ENCODE measurements around the gene GALE.
"Not testable (repeated sequence)": the region's sequence is repeated elsewhere in the genome, so short reads cannot be mapped to it uniquely, and the experiment has no call there.

GALE gene

GRCh38 chr1:23792151-23792945 lies 8.2 kb downstream of the GALE start:
- peak overlapping the region; percentile 81 to 99 (median 92) for H3K4me2 ChIP-seq
- H3K36me3 ChIP-seq, result peaks cover 51 to 62% (median 58%) of the 10 kb centered on the region in 11 experiments
- no peaks in the 10 kb centered on the region for H3K27me3 ChIP-seq
- no peak for TF ChIP-seq Cebpa-rat (IDR thresholded peaks at IDR 0.05)
- H4K20me1 ChIP-seq, result peaks cover 0 to 45% (median 15%) of the 10 kb centered on the region in 11 experiments; a peak in 16 of 22 replicates
- no peaks in the 10 kb centered on the region for H3K9me3 ChIP-seq (replicated peaks in 1 of 11)
- peak overlapping the region; percentile 77 to 95 (median 92) for H3K4me3 ChIP-seq
- peaks cover 23 to 51% (median 31%) of the 10 kb centered on the region in 10 experiments for H3K4me1 ChIP-seq
- H3K27ac ChIP-seq, result peak overlapping the region in 10 of 11 experiments; percentile 30 to 82 (median 74); a peak in 13 of 22 replicates
- peak overlapping the region; percentile 79 to 91 (median 86) for H3K9ac ChIP-seq

GRCh38 chr1:23791516-23792047 lies 9.0 kb downstream of the GALE start:
- H3K9ac ChIP-seq, result peak overlapping the region; percentile 79 to 91 (median 86)
- peaks cover 23 to 51% (median 31%) of the 10 kb centered on the region in 10 experiments for H3K4me1 ChIP-seq
- no peaks in the 10 kb centered on the region for H3K9me3 ChIP-seq (replicated peaks in 1 of 11)
- H3K4me3 ChIP-seq, result peak overlapping the region; percentile 77 to 95 (median 92)
- peak overlapping the region; percentile 30 to 82 (median 76) for H3K27ac ChIP-seq
- peaks cover 0 to 39% (median 15%) of the 10 kb centered on the region in 11 experiments; a peak in 16 of 22 replicates for H4K20me1 ChIP-seq
- H3K36me3 ChIP-seq, result peaks cover 51 to 62% (median 58%) of the 10 kb centered on the region in 11 experiments
- H3K4me2 ChIP-seq, result peak overlapping the region; percentile 81 to 99 (median 92)
- no peaks in the 10 kb centered on the region for H3K27me3 ChIP-seq
- TF ChIP-seq Cebpa-rat (IDR thresholded peaks at IDR 0.05), result no peak

- peak within 1 kb of the TSS; percentile 81 to 99 (median 92) for H3K4me2 ChIP-seq
- H3K27ac ChIP-seq, result peak within 1 kb of the TSS; percentile 30 to 82 (median 76)
- peaks cover 0 to 37% (median 15%) of the 10 kb centered on the region in 11 experiments; a peak in 16 of 22 replicates for H4K20me1 ChIP-seq
- H3K9ac ChIP-seq, result peak within 1 kb of the TSS; percentile 79 to 91 (median 86)
- H3K27me3 ChIP-seq, result no peaks in the 10 kb centered on the region
- H3K4me3 ChIP-seq, result peak within 1 kb of the TSS; percentile 77 to 95 (median 92)
- H3K9me3 ChIP-seq (replicated peaks in 1 of 11), result no peaks in the 10 kb centered on the region
- H3K36me3 ChIP-seq, result peaks cover 52 to 63% (median 60%) of the 10 kb centered on the region in 11 experiments
- H3K4me1 ChIP-seq, result peaks cover 23 to 54% (median 31%) of the 10 kb centered on the region in 10 experiments
- no peak for TF ChIP-seq Cebpa-rat (IDR thresholded peaks at IDR 0.05)
These were observed 9.6 kb downstream of the GALE start, which contains the start of gene LYPLA2 for GRCh38 chr1:23790696-23791515. Gene LYPLA2 (plus strand): TSS chr1:23791145. CDS start chr1:23792683, 1,538 bp downstream.

- peak overlapping the region in 2 of 11 experiments; percentile 86 to 99; a peak in 2 of 22 replicates for H3K4me2 ChIP-seq
- no peak for TF ChIP-seq Cebpa-rat (IDR thresholded peaks at IDR 0.05)
- no peak overlapping the region for H3K4me3 ChIP-seq
These were observed 11.9 kb downstream of the GALE start for GRCh38 chr1:23788695-23789094.

GRCh38 chr1:23787701-23788100 lies 12.9 kb downstream of the GALE start:
- no peak overlapping the region; a peak in 1 of 22 replicates for H3K9ac ChIP-seq
- H3K27ac ChIP-seq, result no peak overlapping the region
- H3K4me1 ChIP-seq, result peaks cover 13 to 64% (median 20%) of the 10 kb centered on the region in 10 experiments
- no peak for TF ChIP-seq Cebpa-rat (IDR thresholded peaks at IDR 0.05)
- peaks cover 43 to 67% (median 63%) of the 10 kb centered on the region in 11 experiments for H3K36me3 ChIP-seq
- H4K20me1 ChIP-seq, result peaks cover 0 to 37% (median 7%) of the 10 kb centered on the region in 11 experiments; a peak in 14 of 22 replicates
- no peaks in the 10 kb centered on the region for H3K27me3 ChIP-seq
- H3K9me3 ChIP-seq (replicated peaks in 1 of 11), result no peaks in the 10 kb centered on the region
- no peak overlapping the region for H3K4me2 ChIP-seq
- no peak overlapping the region for H3K4me3 ChIP-seq

More at GRCh38 chr1:23788695-23789094, 11.9 kb downstream of the GALE start:
- H4K20me1 ChIP-seq, result peaks cover 0 to 40% (median 17%) of the 10 kb centered on the region in 11 experiments; a peak in 16 of 22 replicates
- H3K4me1 ChIP-seq, result peaks cover 23 to 70% (median 30%) of the 10 kb centered on the region in 10 experiments
- no peaks in the 10 kb centered on the region for H3K27me3 ChIP-seq
- no peaks in the 10 kb centered on the region for H3K9me3 ChIP-seq (replicated peaks in 1 of 11)
- H3K27ac ChIP-seq, result 0 out of 22 replicates have a peak overlapping the region, but pooled peaks of 1 of the 11 experiments have one; percentile 66
- no peak overlapping the region for H3K9ac ChIP-seq
- peaks cover 47 to 67% (median 65%) of the 10 kb centered on the region in 11 experiments for H3K36me3 ChIP-seq

- Histone ChIP-seq H3K4me1 (peaks cover 4 to 76% (median 9%) of the 10 kb centered on the region in 10 experiments; a peak in 19 of 20 replicates), H3K9ac (peak overlapping the region in 3 of 11 experiments; percentile 18 to 70 (median 27); a peak in 3 of 22 replicates), H3K9me3 (replicated peaks in 1 of 11) (no peaks in the 10 kb centered on the region), H3K27me3 (no peaks in the 10 kb centered on the region), H3K27ac (peak overlapping the region in 3 of 11 experiments; percentile 46 to 78 (median 48); a peak in 6 of 22 replicates), H3K4me2 (peak overlapping the region in 2 of 11 experiments; percentile 70 to 81; a peak in 4 of 22 replicates), H3K36me3 (peaks cover 66 to 96% (median 90%) of the 10 kb centered on the region in 11 experiments), H3K4me3 (no peak overlapping the region), H4K20me1 (peaks cover 0 to 59% (median 7%) of the 10 kb centered on the region in 11 experiments; a peak in 12 of 22 replicates)
- TF ChIP-seq Cebpa-rat (IDR thresholded peaks at IDR 0.05), result no peak
These were observed 15.7 kb downstream of the GALE start for GRCh38 chr1:23784846-23785245.

GRCh38 chr1:23783141-23783540 lies 17.4 kb downstream of the GALE start:
- H3K27ac ChIP-seq; H3K4me3 ChIP-seq; H3K27me3 ChIP-seq; H3K9ac ChIP-seq; H3K4me2 ChIP-seq; H3K9me3 ChIP-seq (replicated peaks in 1 of 11): not testable (repeated sequence)
- H3K4me1 ChIP-seq, result peaks cover 15 to 68% (median 17%) of the 10 kb centered on the region in 10 experiments
- H4K20me1 ChIP-seq, result peaks cover 0 to 72% (median 18%) of the 10 kb centered on the region in 11 experiments; a peak in 20 of 22 replicates
- H3K36me3 ChIP-seq, result peaks cover 59 to 87% (median 83%) of the 10 kb centered on the region in 11 experiments

GRCh38 chr1:23779826-23780371 lies 20.7 kb downstream of the GALE start:
- Histone ChIP-seq H3K4me1 (peaks cover 25 to 67% (median 31%) of the 10 kb centered on the region in 10 experiments), H3K27me3 (no peaks in the 10 kb centered on the region), H3K27ac (peak overlapping the region in 5 of 11 experiments; percentile 2 to 78 (median 72); a peak in 6 of 22 replicates), H3K9ac (peak overlapping the region; percentile 86 to 97 (median 92); a peak in 20 of 22 replicates), H4K20me1 (peaks cover 0 to 62% (median 18%) of the 10 kb centered on the region in 11 experiments; a peak in 20 of 22 replicates), H3K4me3 (peak overlapping the region; percentile 72 to 92 (median 84); a peak in 14 of 20 replicates), H3K9me3 (replicated peaks in 1 of 11) (no peaks in the 10 kb centered on the region), H3K36me3 (peaks cover 32 to 54% (median 51%) of the 10 kb centered on the region in 11 experiments), H3K4me2 (peak overlapping the region; percentile 82 to 100 (median 97))
- no peak for TF ChIP-seq Cebpa-rat (IDR thresholded peaks at IDR 0.05)

All from BLaER1 treated with 17β-estradiol and CSF1 and Interleukin-3, amounts not matched to agents 10 nM and 100 nM (cell line).